Activated CD4-positive, alpha-beta T cell treated with anti-CD3 and anti-CD28 coated beads, Interleukin-2, amount 10 ng/mL, durations not matched to agents 24 days and 14 days (primary cell): ENCODE results near the gene SLC6A4. TPM values are rescaled to one million over a fixed set of nuclear protein-coding genes. Genes with fewer than 3 reads are reported as not detected.
A peak's percentile ranks its signal among the peaks of the same experiment; 100 is the strongest.
"Not testable (repeated sequence)": the region's sequence is repeated elsewhere in the genome, so short reads cannot be mapped to it uniquely, and the experiment has no call there.

Experiments
- DNase-seq: peaks from one replicate; pipeline ENCODE4 v3.0.0; 2022
- H3K27ac Mint-ChIP-seq: one replicate; pipeline ENCODE4 v1.8.0; 2022; ENCODE audit warnings: mild to moderate bottlenecking, mixed read lengths
- H3K27me3 Mint-ChIP-seq: one replicate; pipeline ENCODE4 v1.8.0; 2022; ENCODE audit warnings: mixed read lengths
- H3K36me3 Mint-ChIP-seq: one replicate; pipeline ENCODE4 v1.8.0; 2022; ENCODE audit warnings: low read depth, mild to moderate bottlenecking, mixed read lengths
- H3K4me1 Mint-ChIP-seq: one replicate; pipeline ENCODE4 v1.8.0; 2021; ENCODE audit warnings: mixed read lengths
- H3K4me3 Mint-ChIP-seq: one replicate; pipeline ENCODE4 v1.8.0; 2022; ENCODE audit warnings: mild to moderate bottlenecking, moderate library complexity, mixed read lengths
- H3K9me3 Mint-ChIP-seq: one replicate; pipeline ENCODE4 v1.8.0; 2021; ENCODE audit warnings: mixed read lengths
- intact Hi-C: fragments of 100-400 bp; cut with micrococcal nuclease; formaldehyde crosslinking; loops from one replicate; pipeline ENCODE4 v1.15.1; 2023
- total RNA-seq: library from RNA; stranded (reverse); gene quantifications from 2 replicates; pipeline ENCODE4 v1.2.3, GENCODE V29; 2022

SLC6A4 gene
- total RNA-seq, 1 donor from 2014 or later: not detected

GRCh38 chr17:30234964-30235363, 533 bp downstream of the SLC6A4 start:
- peak; percentile 59 for DNase-seq
- H3K9me3 Mint-ChIP-seq: no peaks in the 10 kb centered on the region
- peak overlapping the region; percentile 51 for H3K4me3 Mint-ChIP-seq
- H3K27me3 Mint-ChIP-seq: peaks cover 80% of the 10 kb centered on the region
- intact Hi-C loops: loop anchor here (10.0 kb wide), 1 partner anchor 130 kb away; no protein-coding TSS in a partner anchor
- H3K36me3 Mint-ChIP-seq: peaks cover 2% of the 10 kb centered on the region
- H3K4me1 Mint-ChIP-seq: peaks cover 20% of the 10 kb centered on the region
- H3K27ac Mint-ChIP-seq: no peak overlapping the region

- Mint-ChIP-seq H3K4me3 (no peak overlapping the region), H3K27ac (no peak overlapping the region), H3K9me3 (no peaks in the 10 kb centered on the region), H3K4me1 (peaks cover 20% of the 10 kb centered on the region), H3K27me3 (peaks cover 73% of the 10 kb centered on the region), H3K36me3 (peaks cover 2% of the 10 kb centered on the region)
- no peak for DNase-seq
- intact Hi-C loops: loop anchor here (10.0 kb wide), 1 partner anchor 129 kb away; no protein-coding TSS in a partner anchor
Measured at GRCh38 chr17:30234296-30234695, 1.2 kb downstream of the SLC6A4 start.

- Mint-ChIP-seq H3K27ac (no peak overlapping the region), H3K27me3 (peaks cover 67% of the 10 kb centered on the region), H3K4me1 (peaks cover 12% of the 10 kb centered on the region), H3K9me3 (no peaks in the 10 kb centered on the region), H3K4me3 (no peak overlapping the region), H3K36me3 (peaks cover 2% of the 10 kb centered on the region)
- DNase-seq: no peak
- intact Hi-C loops: loop anchor here (10.0 kb wide), 1 partner anchor 128 kb away; no protein-coding TSS in a partner anchor
Measured at GRCh38 chr17:30232824-30233427, 2.6 kb downstream of the SLC6A4 start.

- Mint-ChIP-seq H3K27ac (no peak overlapping the region), H3K4me1 (peaks cover 10% of the 10 kb centered on the region), H3K36me3 (peaks cover 2% of the 10 kb centered on the region), H3K9me3 (no peaks in the 10 kb centered on the region), H3K27me3 (peaks cover 61% of the 10 kb centered on the region), H3K4me3 (no peak overlapping the region)
- intact Hi-C loops: loop anchor here (10.0 kb wide), 1 partner anchor 127 kb away; no protein-coding TSS in a partner anchor
- no peak for DNase-seq
Measured at GRCh38 chr17:30232015-30232823, 3.3 kb downstream of the SLC6A4 start.

GRCh38 chr17:30230596-30231125, 4.8 kb downstream of the SLC6A4 start:
- H3K4me3 Mint-ChIP-seq: no peak overlapping the region
- no peaks in the 10 kb centered on the region for H3K36me3 Mint-ChIP-seq
- peaks cover 5% of the 10 kb centered on the region for H3K4me1 Mint-ChIP-seq
- no peak for DNase-seq
- H3K27ac Mint-ChIP-seq: no peak overlapping the region
- no peaks in the 10 kb centered on the region for H3K9me3 Mint-ChIP-seq
- intact Hi-C loops: loop anchor here (10.0 kb wide), 1 partner anchor 126 kb away; no protein-coding TSS in a partner anchor
- H3K27me3 Mint-ChIP-seq: peaks cover 53% of the 10 kb centered on the region

GRCh38 chr17:30230009-30230408, 5.5 kb downstream of the SLC6A4 start:
- not testable (repeated sequence) for H3K4me1 Mint-ChIP-seq, H3K9me3 Mint-ChIP-seq, DNase-seq, H3K4me3 Mint-ChIP-seq, H3K27ac Mint-ChIP-seq, H3K36me3 Mint-ChIP-seq
- intact Hi-C loops: loop anchor here (10.0 kb wide), 1 partner anchor 125 kb away; no protein-coding TSS in a partner anchor
- peaks cover 52% of the 10 kb centered on the region for H3K27me3 Mint-ChIP-seq

GRCh38 chr17:30229012-30229411, 6.5 kb downstream of the SLC6A4 start:
- no peak overlapping the region for H3K4me3 Mint-ChIP-seq
- intact Hi-C loops: no loop called here
- no peaks in the 10 kb centered on the region for H3K9me3 Mint-ChIP-seq
- no peak overlapping the region for H3K27ac Mint-ChIP-seq
- H3K4me1 Mint-ChIP-seq: no peaks in the 10 kb centered on the region
- no peak for DNase-seq
- H3K27me3 Mint-ChIP-seq: peaks cover 44% of the 10 kb centered on the region
- H3K36me3 Mint-ChIP-seq: no peaks in the 10 kb centered on the region

- Mint-ChIP-seq H3K9me3 (no peaks in the 10 kb centered on the region), H3K36me3 (no peaks in the 10 kb centered on the region), H3K27ac (no peak overlapping the region), H3K27me3 (peaks cover 34% of the 10 kb centered on the region), H3K4me3 (no peak overlapping the region), H3K4me1 (no peaks in the 10 kb centered on the region)
- no peak for DNase-seq
- intact Hi-C loops: no loop called here
Measured at GRCh38 chr17:30228011-30228410, 7.5 kb downstream of the SLC6A4 start.

GRCh38 chr17:30226878-30227277, 8.6 kb downstream of the SLC6A4 start:
- Mint-ChIP-seq H3K27ac (no peak overlapping the region), H3K4me3 (no peak overlapping the region), H3K36me3 (no peaks in the 10 kb centered on the region), H3K27me3 (peaks cover 24% of the 10 kb centered on the region), H3K9me3 (no peaks in the 10 kb centered on the region), H3K4me1 (no peaks in the 10 kb centered on the region)
- intact Hi-C loops: no loop called here
- DNase-seq: no peak

GRCh38 chr17:30225919-30226553, 9.5 kb downstream of the SLC6A4 start:
- H3K27me3 Mint-ChIP-seq: peaks cover 24% of the 10 kb centered on the region
- intact Hi-C loops: no loop called here
- no peak overlapping the region for H3K27ac Mint-ChIP-seq
- no peak for DNase-seq
- no peaks in the 10 kb centered on the region for H3K36me3 Mint-ChIP-seq
- no peaks in the 10 kb centered on the region for H3K4me1 Mint-ChIP-seq
- H3K4me3 Mint-ChIP-seq: no peak overlapping the region
- H3K9me3 Mint-ChIP-seq: no peaks in the 10 kb centered on the region

- H3K27me3 Mint-ChIP-seq: peaks cover 15% of the 10 kb centered on the region
Measured at GRCh38 chr17:30225112-30225511, 10.4 kb downstream of the SLC6A4 start.

GRCh38 chr17:30224419-30224960, 11.0 kb downstream of the SLC6A4 start:
- Mint-ChIP-seq H3K9me3 (no peaks in the 10 kb centered on the region), H3K4me3 (no peak overlapping the region), H3K27ac (no peak overlapping the region), H3K4me1 (no peaks in the 10 kb centered on the region), H3K36me3 (no peaks in the 10 kb centered on the region), H3K27me3 (peaks cover 13% of the 10 kb centered on the region)
- no peak for DNase-seq
- intact Hi-C loops: no loop called here

More at GRCh38 chr17:30225112-30225511, 10.4 kb downstream of the SLC6A4 start:
- intact Hi-C loops: no loop called here
- DNase-seq: no peak
- H3K27ac Mint-ChIP-seq: no peak overlapping the region
- H3K9me3 Mint-ChIP-seq: no peaks in the 10 kb centered on the region
- H3K36me3 Mint-ChIP-seq: no peaks in the 10 kb centered on the region
- no peaks in the 10 kb centered on the region for H3K4me1 Mint-ChIP-seq
- H3K4me3 Mint-ChIP-seq: no peak overlapping the region

- DNase-seq: no peak
- H3K27me3 Mint-ChIP-seq: peaks cover 8% of the 10 kb centered on the region
- no peaks in the 10 kb centered on the region for H3K4me1 Mint-ChIP-seq
- intact Hi-C loops: no loop called here
- no peaks in the 10 kb centered on the region for H3K9me3 Mint-ChIP-seq
- H3K36me3 Mint-ChIP-seq: no peaks in the 10 kb centered on the region
- no peak overlapping the region for H3K4me3 Mint-ChIP-seq
- H3K27ac Mint-ChIP-seq: no peak overlapping the region
Measured at GRCh38 chr17:30222721-30223175, 12.7 kb downstream of the SLC6A4 start.
